Bronchial epithelial cell (primary cell): ENCODE measurements around the gene PTPRN2. TPM values are rescaled to one million over a fixed set of nuclear protein-coding genes. Genes with fewer than 3 reads are reported as not detected.

Experiments
- DNase-seq: peaks from one replicate; pipeline ENCODE4 v3.0.0-alpha.2; 2010; ENCODE audit warnings: low read depth
- FAIRE-seq: peaks from 2 replicates; lab custom pipeline; 2011; peaks lifted over from hg19 to GRCh38; lab: Jason Lieb, UNC
- H3K27me3 ChIP-seq: 2 replicates; pipeline ENCODE4 v1.5.1; 2011; ENCODE audit warnings: low read length; ENCODE audit not compliant: control insufficient read depth, insufficient read depth
- H3K36me3 ChIP-seq: 2 replicates; pipeline ENCODE4 v1.5.1; 2011; ENCODE audit warnings: low read length; ENCODE audit not compliant: control insufficient read depth, insufficient read depth
- H3K4me3 ChIP-seq: 2 replicates; pipeline ENCODE4 v1.5.1; 2011; ENCODE audit warnings: mild to moderate bottlenecking, low read depth, low read length, control low read depth
- total RNA-seq: library from RNA; depleted of rRNA; stranded (reverse); fragments of >200 nt; gene quantifications from 2 replicates; pipeline ENCODE4 v1.2.1, GENCODE V29; 2014
- TF ChIP-seq, protein P1 (sequence below): IDR thresholded peaks from 2 replicates; pipeline ENCODE4 v1.5.1; 2011; ENCODE audit warnings: mild to moderate bottlenecking, moderate library complexity, low read length, control low read depth, inconsistent platforms; ENCODE audit not compliant: insufficient read depth, severe bottlenecking

The PTPRN2 gene
- total RNA-seq, 1 donor from 2014 or later, result 1.1 TPM

DNA sequence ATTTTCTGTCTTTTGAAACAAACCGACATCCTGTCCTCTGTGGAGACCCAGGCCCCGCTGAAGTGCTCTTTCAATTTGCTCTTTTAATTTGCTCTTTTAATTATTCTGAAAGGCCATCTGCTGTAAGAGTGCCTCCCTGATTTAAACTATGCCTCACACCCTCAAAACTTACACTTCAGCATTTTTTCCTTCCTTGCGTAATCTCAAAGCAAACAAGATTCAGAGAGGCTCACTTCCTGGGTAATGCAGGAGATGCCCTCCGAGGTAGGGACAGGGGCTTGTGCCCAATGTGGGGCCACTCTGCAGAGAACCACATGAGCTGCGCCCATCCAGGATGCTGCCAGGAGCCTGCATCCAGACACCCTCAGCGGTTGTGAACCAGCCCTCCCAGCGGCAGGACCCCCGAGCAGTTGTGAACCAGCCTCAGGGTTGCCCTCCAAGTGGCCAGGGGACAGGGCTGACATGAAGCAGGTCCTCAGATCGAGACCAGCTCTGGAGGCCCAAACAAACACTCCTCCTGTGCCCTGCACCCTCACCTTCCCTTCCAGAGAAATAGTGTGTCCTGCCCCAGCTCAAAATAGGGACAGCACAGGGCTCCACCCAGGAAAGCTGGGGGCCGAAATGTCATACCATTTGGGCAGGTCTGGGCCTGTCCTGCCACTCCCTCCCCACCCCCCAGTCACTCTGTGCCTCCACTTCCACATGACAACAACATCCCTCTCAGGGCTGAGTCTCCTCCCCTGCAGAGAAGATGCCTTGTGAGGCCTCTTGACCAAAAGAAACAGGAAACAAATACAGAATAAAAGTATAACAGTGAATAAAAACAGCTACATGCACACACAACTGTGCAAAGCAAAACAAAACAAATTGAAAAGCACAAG, 190.4 kb downstream of the PTPRN2 start:
- TF ChIP-seq, protein P1, sequence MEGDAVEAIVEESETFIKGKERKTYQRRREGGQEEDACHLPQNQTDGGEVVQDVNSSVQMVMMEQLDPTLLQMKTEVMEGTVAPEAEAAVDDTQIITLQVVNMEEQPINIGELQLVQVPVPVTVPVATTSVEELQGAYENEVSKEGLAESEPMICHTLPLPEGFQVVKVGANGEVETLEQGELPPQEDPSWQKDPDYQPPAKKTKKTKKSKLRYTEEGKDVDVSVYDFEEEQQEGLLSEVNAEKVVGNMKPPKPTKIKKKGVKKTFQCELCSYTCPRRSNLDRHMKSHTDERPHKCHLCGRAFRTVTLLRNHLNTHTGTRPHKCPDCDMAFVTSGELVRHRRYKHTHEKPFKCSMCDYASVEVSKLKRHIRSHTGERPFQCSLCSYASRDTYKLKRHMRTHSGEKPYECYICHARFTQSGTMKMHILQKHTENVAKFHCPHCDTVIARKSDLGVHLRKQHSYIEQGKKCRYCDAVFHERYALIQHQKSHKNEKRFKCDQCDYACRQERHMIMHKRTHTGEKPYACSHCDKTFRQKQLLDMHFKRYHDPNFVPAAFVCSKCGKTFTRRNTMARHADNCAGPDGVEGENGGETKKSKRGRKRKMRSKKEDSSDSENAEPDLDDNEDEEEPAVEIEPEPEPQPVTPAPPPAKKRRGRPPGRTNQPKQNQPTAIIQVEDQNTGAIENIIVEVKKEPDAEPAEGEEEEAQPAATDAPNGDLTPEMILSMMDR, result no peak
- no peak for FAIRE-seq
- H3K4me3 ChIP-seq, result no peak overlapping the region
- H3K36me3 ChIP-seq, result no peaks in the 10 kb centered on the region
- peak; percentile 83 for DNase-seq
- no peaks in the 10 kb centered on the region for H3K27me3 ChIP-seq

DNA sequence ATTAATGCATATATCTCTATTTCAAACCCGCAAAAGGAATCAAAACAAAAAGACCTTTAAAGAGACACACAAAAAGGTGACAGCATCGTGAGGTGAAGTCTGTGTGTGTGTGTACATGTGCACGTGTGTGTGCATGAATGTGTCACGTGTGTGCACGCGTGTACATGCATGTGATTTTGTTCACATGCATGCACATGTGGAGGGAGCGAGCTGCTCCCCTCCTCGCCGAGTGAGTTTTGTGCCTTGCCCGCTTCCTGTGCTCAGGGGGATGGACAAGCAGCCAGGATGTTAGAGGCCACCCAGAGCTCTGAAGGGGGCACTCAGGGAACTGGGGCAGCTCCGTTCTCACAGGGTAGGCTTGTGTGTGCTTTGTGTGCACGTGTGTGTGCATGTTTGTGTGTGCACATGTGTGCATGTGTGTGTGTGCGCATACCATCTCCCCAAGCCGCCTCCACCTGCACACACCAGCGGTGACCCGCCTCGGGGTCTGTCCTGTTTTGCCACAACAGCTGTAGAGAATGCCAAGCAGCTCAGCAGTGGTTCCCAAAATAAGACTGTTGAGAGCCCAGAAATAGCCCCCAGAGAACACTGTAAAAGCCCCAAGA, 191.2 kb downstream of the PTPRN2 start:
- DNase-seq, result no peak
- TF ChIP-seq, protein P1, result no peak
- H3K27me3 ChIP-seq, result no peaks in the 10 kb centered on the region
- H3K4me3 ChIP-seq, result no peak overlapping the region
- FAIRE-seq, result peak; percentile 70
- H3K36me3 ChIP-seq, result no peaks in the 10 kb centered on the region

DNA sequence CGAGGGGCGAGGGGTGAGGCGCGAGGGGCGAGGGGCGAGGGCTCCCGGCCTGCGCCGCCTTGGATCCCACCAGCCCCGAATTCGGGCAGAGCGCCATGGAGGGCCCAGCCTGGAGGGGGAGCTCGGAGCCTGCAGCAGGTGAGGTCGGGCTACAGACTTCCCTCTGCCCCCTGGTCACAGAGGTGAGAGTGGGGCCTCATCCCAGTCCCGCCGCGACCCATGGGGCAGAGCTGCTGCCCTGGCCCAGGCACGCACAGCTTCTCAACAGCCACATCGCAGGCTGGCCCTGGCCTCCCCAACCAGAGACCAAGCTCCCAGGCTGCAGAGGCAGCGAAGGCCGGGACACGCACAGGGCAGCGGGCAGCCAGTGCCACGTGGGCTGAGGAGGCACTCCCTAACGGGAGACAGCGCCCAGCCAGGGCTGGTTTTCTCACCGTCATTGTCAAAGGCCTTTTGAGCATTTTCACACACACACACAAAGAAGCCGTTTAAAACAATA, 191.8 kb downstream of the PTPRN2 start:
- DNase-seq (no peak), FAIRE-seq (peak; percentile 28)
- Histone ChIP-seq H3K36me3 (no peaks in the 10 kb centered on the region), H3K27me3 (no peaks in the 10 kb centered on the region), H3K4me3 (no peak overlapping the region)
- TF ChIP-seq, protein P1, result no peak

DNA sequence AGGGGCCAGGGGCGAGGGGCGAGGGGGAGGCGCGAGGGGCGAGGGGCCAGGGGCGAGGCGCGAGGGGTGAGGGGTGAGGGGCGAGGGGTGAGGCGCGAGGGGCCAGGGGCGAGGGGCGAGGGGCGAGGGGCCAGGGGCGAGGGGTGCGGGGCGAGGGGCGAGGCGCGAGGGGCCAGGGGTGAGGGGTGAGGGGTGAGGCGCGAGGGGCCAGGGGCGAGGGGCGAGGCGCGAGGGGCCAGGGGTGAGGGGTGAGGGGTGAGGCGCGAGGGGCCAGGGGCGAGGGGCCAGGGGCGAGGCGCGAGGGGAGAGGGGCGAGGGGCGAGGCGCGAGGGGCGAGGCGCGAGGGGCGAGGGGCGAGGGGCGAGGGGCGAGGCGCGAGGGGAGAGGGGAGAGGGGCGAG, 192.3 kb downstream of the PTPRN2 start:
- no peaks in the 10 kb centered on the region for H3K36me3 ChIP-seq
- TF ChIP-seq, protein P1, result no peak
- DNase-seq (no peak), FAIRE-seq (no peak)
- no peaks in the 10 kb centered on the region for H3K27me3 ChIP-seq
- H3K4me3 ChIP-seq, result no peak overlapping the region

DNA sequence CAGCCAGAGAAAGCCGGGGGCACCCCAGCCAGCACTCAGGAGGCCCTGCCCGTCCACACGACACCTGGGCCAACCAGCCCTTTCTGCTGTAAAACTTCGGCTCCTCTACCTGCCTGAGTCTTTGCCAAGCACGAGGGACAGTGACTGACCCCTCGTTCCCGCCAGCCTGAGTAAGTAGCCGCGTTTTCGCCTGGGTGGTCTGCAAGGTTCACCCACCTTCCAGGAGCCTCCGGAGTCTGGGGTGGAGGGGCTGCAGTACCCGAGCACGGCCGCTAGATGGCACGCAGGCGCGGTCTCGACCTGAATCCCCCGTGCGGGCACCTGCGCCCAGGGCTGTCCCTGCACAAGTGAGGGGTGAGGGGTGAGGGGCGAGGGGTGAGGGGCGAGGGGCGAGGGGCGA, 192.7 kb downstream of the PTPRN2 start:
- no peaks in the 10 kb centered on the region for H3K27me3 ChIP-seq
- H3K36me3 ChIP-seq, result no peaks in the 10 kb centered on the region
- no peak overlapping the region for H3K4me3 ChIP-seq
- TF ChIP-seq, protein P1, result peak; percentile 81
- FAIRE-seq (no peak), DNase-seq (no peak)
